Activated CD4-positive, alpha-beta memory T cell treated with anti-CD3 and anti-CD28 coated beads for 36 hours (primary cell): ENCODE data around the gene GCN1. TPM values are rescaled to one million over a fixed set of nuclear protein-coding genes. Genes with fewer than 3 reads are reported as not detected.

Experiments
- CTCF ChIA-PET: fragments of 350-600 bp; sonication (Branson Sonifier 250); formaldehyde crosslinking; loops from one replicate; lab custom pipeline; 2021; ENCODE audit warnings: antibody characterized with exemption, inconsistent platforms; lab: Charles Lee
- POLR2A ChIA-PET: fragments of 350-600 bp; sonication (Branson Sonifier 250); formaldehyde crosslinking; loops from one replicate; lab custom pipeline; 2021; ENCODE audit warnings: antibody characterized with exemption; lab: Charles Lee
- DNase-seq: peaks from one replicate; pipeline ENCODE4 v3.0.0-alpha.2; 2020
- H3K27ac Mint-ChIP-seq: one replicate; pipeline ENCODE4 v1.8.0; 2021; ENCODE audit warnings: mixed read lengths
- H3K27me3 Mint-ChIP-seq: one replicate; pipeline ENCODE4 v1.8.0; 2021; ENCODE audit warnings: mixed read lengths
- H3K36me3 Mint-ChIP-seq: one replicate; pipeline ENCODE4 v1.8.0; 2021; ENCODE audit warnings: mixed read lengths
- H3K4me1 Mint-ChIP-seq: one replicate; pipeline ENCODE4 v1.8.0; 2021; ENCODE audit warnings: low read depth, mixed read lengths
- H3K4me3 Mint-ChIP-seq: one replicate; pipeline ENCODE4 v1.8.0; 2021; ENCODE audit warnings: mild to moderate bottlenecking, mixed read lengths
- H3K9me3 Mint-ChIP-seq: one replicate; pipeline ENCODE4 v1.8.0; 2021; ENCODE audit warnings: mixed read lengths
- intact Hi-C: fragments of 100-400 bp; cut with micrococcal nuclease; formaldehyde crosslinking; loops from one replicate; pipeline ENCODE4 v1.15.1; 2023
- microRNA-seq: library from miRNA; unstranded; fragments of <30 nt; microRNA quantifications from one replicate; pipeline ENCODE4 v1.2.0, GENCODE V29; 2022; ENCODE audit warnings: borderline number of aligned reads, borderline microRNAs expressed, borderline replicate concordance
- total RNA-seq, 2 experiments: library from RNA; stranded (reverse); gene quantifications; one replicate each; pipeline ENCODE4 v1.2.3, GENCODE V29; 2021

The GCN1 gene
- total RNA-seq, 2 experiments from 2014 or later, result 121 TPM

GRCh38 chr12:120089105-120089504 lies 105.4 kb downstream of the GCN1 start:
- intact Hi-C loops, result no loop called here
- POLR2A ChIA-PET, result no interaction called here

GRCh38 chr12:120086801-120087621 lies 107.5 kb downstream of the GCN1 start:
- H3K36me3 Mint-ChIP-seq, result peaks cover 64% of the 10 kb centered on the region
- intact Hi-C loops, result loop anchor here (1.0 kb wide), 4 partner anchors 32 to 420 kb away; no protein-coding TSS in a partner anchor
- peak overlapping the region; percentile 87 for H3K27ac Mint-ChIP-seq
- ChIA-PET POLR2A (interaction anchor here (1.0 to 1.5 kb wide), 11 partner anchors 13 to 204 kb away, joined by 3 to 14 read pairs (median 8); partner anchors contain the start of genes BICDL1, RAB35, RNU4-2 and RPLP0), CTCF (interaction anchor here (0.5 to 1.9 kb wide), 21 partner anchors 10 to 185 kb away, joined by 3 to 25 read pairs (median 4); partner anchors contain the start of genes BICDL1, RAB35 and RPLP0)
- H3K4me1 Mint-ChIP-seq, result peaks cover 38% of the 10 kb centered on the region
- no peaks in the 10 kb centered on the region for H3K9me3 Mint-ChIP-seq
- H3K4me3 Mint-ChIP-seq, result peak overlapping the region; percentile 64
- DNase-seq, result peak; percentile 100
- no peaks in the 10 kb centered on the region for H3K27me3 Mint-ChIP-seq

More at GRCh38 chr12:120089105-120089504, 105.4 kb downstream of the GCN1 start:
- Mint-ChIP-seq H3K4me1 (peaks cover 37% of the 10 kb centered on the region), H3K27me3 (no peaks in the 10 kb centered on the region), H3K27ac (no peak overlapping the region), H3K4me3 (no peak overlapping the region), H3K36me3 (peaks cover 53% of the 10 kb centered on the region), H3K9me3 (no peaks in the 10 kb centered on the region)
- CTCF ChIA-PET, result no interaction called here
- DNase-seq, result no peak

GRCh38 chr12:120085920-120086645 lies 108.4 kb downstream of the GCN1 start:
- Mint-ChIP-seq H3K4me3 (no peak overlapping the region), H3K36me3 (peaks cover 59% of the 10 kb centered on the region)
- intact Hi-C loops, result no loop called here

GRCh38 chr12:120081641-120082040 lies 112.9 kb downstream of the GCN1 start:
- intact Hi-C loops, result no loop called here
- no peaks in the 10 kb centered on the region for H3K27me3 Mint-ChIP-seq
- peaks cover 57% of the 10 kb centered on the region for H3K36me3 Mint-ChIP-seq
- no peaks in the 10 kb centered on the region for H3K9me3 Mint-ChIP-seq
- CTCF ChIA-PET, result interaction anchor here (0.5 kb wide), 1 partner anchor 1902 kb away, joined by 4 read pairs; no protein-coding TSS in a partner anchor
- H3K4me3 Mint-ChIP-seq, result no peak overlapping the region
- H3K4me1 Mint-ChIP-seq, result peaks cover 34% of the 10 kb centered on the region
- no peak for DNase-seq
- POLR2A ChIA-PET, result no interaction called here
- H3K27ac Mint-ChIP-seq, result no peak overlapping the region

More at GRCh38 chr12:120085920-120086645, 108.4 kb downstream of the GCN1 start:
- POLR2A ChIA-PET, result interaction anchor here (0.8 to 1.5 kb wide), 10 partner anchors 14 to 205 kb away, joined by 3 to 14 read pairs (median 8); partner anchors contain the start of genes BICDL1, RAB35, RNU4-2 and RPLP0
- H3K4me1 Mint-ChIP-seq, result peaks cover 38% of the 10 kb centered on the region
- no peaks in the 10 kb centered on the region for H3K27me3 Mint-ChIP-seq
- no peaks in the 10 kb centered on the region for H3K9me3 Mint-ChIP-seq
- peak overlapping the region; percentile 87 for H3K27ac Mint-ChIP-seq
- DNase-seq, result no peak
- CTCF ChIA-PET, result interaction anchor here (0.6 to 1.9 kb wide), 8 partner anchors 11 to 166 kb away, joined by 3 to 25 read pairs (median 8); partner anchors contain the start of genes BICDL1 and RAB35

- H3K27me3 Mint-ChIP-seq, result no peaks in the 10 kb centered on the region
- ChIA-PET POLR2A (no interaction called here), CTCF (no interaction called here)
- H3K36me3 Mint-ChIP-seq, result peaks cover 63% of the 10 kb centered on the region
- peak overlapping the region; percentile 68 for H3K27ac Mint-ChIP-seq
- H3K9me3 Mint-ChIP-seq, result no peaks in the 10 kb centered on the region
- intact Hi-C loops, result no loop called here
- peaks cover 17% of the 10 kb centered on the region for H3K4me1 Mint-ChIP-seq
- no peak overlapping the region for H3K4me3 Mint-ChIP-seq
- no peak for DNase-seq
Measured at GRCh38 chr12:120079411-120080400, 114.8 kb downstream of the GCN1 start.

- Mint-ChIP-seq H3K27ac (peak overlapping the region; percentile 68), H3K27me3 (no peaks in the 10 kb centered on the region), H3K4me1 (peaks cover 17% of the 10 kb centered on the region), H3K9me3 (no peaks in the 10 kb centered on the region), H3K4me3 (no peak overlapping the region), H3K36me3 (peaks cover 62% of the 10 kb centered on the region)
- intact Hi-C loops, result no loop called here
- ChIA-PET CTCF (no interaction called here), POLR2A (no interaction called here)
- DNase-seq, result peak; percentile 14
Measured at GRCh38 chr12:120078868-120079267, 115.6 kb downstream of the GCN1 start.

GRCh38 chr12:120077260-120077659 lies 117.3 kb downstream of the GCN1 start:
- POLR2A ChIA-PET, result no interaction called here
- DNase-seq, result no peak
- CTCF ChIA-PET, result no interaction called here
- no peak overlapping the region for H3K27ac Mint-ChIP-seq
- H3K36me3 Mint-ChIP-seq, result peaks cover 68% of the 10 kb centered on the region
- H3K27me3 Mint-ChIP-seq, result no peaks in the 10 kb centered on the region
- intact Hi-C loops, result no loop called here
- peaks cover 23% of the 10 kb centered on the region for H3K4me1 Mint-ChIP-seq
- H3K9me3 Mint-ChIP-seq, result no peaks in the 10 kb centered on the region
- H3K4me3 Mint-ChIP-seq, result no peak overlapping the region

Small RNA genes lying within 50 kb of the gene (microRNA-seq; reads per million reads assigned to microRNA genes)
- not detected for gene MIR4498

Other genes starting within 250 kb of the GCN1 start
- 100 to 1,000 TPM; 143 to 155 TPM for gene BICDL1, start 205.5 kb downstream of the GCN1 start, total RNA-seq
- 10 to 100 TPM; 62.1 to 66.4 TPM for gene RAB35, start 78.0 kb downstream of the GCN1 start, total RNA-seq
- gene RPLP0, start 6.4 kb upstream of the GCN1 start, total RNA-seq, result 1,000 to 10,000 TPM; 4,273 to 4,368 TPM
- gene PXN, start 71.0 kb upstream of the GCN1 start, total RNA-seq, result 10 to 100 TPM; 74.0 to 75.0 TPM
- gene RNU4-2, start 97.2 kb upstream of the GCN1 start, total RNA-seq, result 1,000 to 10,000 TPM; 2,395 to 2,750 TPM
- gene RNU4-1, start 98.5 kb upstream of the GCN1 start, total RNA-seq, result 1,000 to 10,000 TPM; 1,180 to 1,201 TPM
- 1 to 10 TPM; 1.8 to 2.0 TPM for gene SIRT4, start 107.6 kb upstream of the GCN1 start, total RNA-seq
- not detected for gene PLA2G1B, start 133.1 kb upstream of the GCN1 start, total RNA-seq
- gene MSI1, start 174.4 kb upstream of the GCN1 start, total RNA-seq, result 1 to 10 TPM; 1.5 to 2.7 TPM
- 100 to 1,000 TPM; 474 to 478 TPM for gene COX6A1, start 243.4 kb upstream of the GCN1 start, total RNA-seq